GM12878 (cell line): ENCODE results near the gene BLNK. TPM values are rescaled to one million over a fixed set of nuclear protein-coding genes. Genes with fewer than 3 reads are reported as not detected.

Experiments used
- ASH2L ChIP-seq: fragments of 300-600, 200-600 bp; sonication (generic); IDR thresholded peaks from 2 replicates; pipeline ENCODE4 v1.6.1; 2017; ENCODE audit warnings: low read depth, mild to moderate bottlenecking, borderline replicate concordance
- ATF7 ChIP-seq: fragments of 450-650 bp; IDR thresholded peaks from 2 replicates; pipeline ENCODE4 v1.6.1; 2016; ENCODE audit warnings: low read depth, mild to moderate bottlenecking
- BHLHE40 ChIP-seq, 2 experiments: fragments of 450-650 bp in 1 of 2; IDR thresholded peaks; 2 replicates each; pipeline ENCODE4 v1.6.1; 2011 to 2017; ENCODE audit warnings: low read depth in 2 of 2, borderline replicate concordance in 1 of 2, improper control_type of control experiment in 1 of 2, low read length in 1 of 2, mild to moderate bottlenecking in 1 of 2
- FOXM1 ChIP-seq: IDR thresholded peaks from 2 replicates; pipeline ENCODE4 v1.6.1; 2012; ENCODE audit warnings: low read depth, mild to moderate bottlenecking, inconsistent platforms, low read length, moderate library complexity
- KAT2A ChIP-seq: conservative IDR thresholded peaks from 2 replicates; pipeline ENCODE4 v1.6.1; 2011; ENCODE audit warnings: low read depth, low read length; ENCODE audit not compliant: control insufficient read depth
- NFIC ChIP-seq: IDR thresholded peaks from 2 replicates; pipeline ENCODE4 v1.6.1; 2012; ENCODE audit warnings: low read depth, mild to moderate bottlenecking, inconsistent platforms, low read length, moderate library complexity
- RAD21 ChIP-seq: IDR thresholded peaks from 2 replicates; pipeline ENCODE4 v1.6.1; 2011; ENCODE audit warnings: mild to moderate bottlenecking, low read depth, low read length, moderate library complexity; ENCODE audit not compliant: insufficient read depth
- RB1 ChIP-seq: fragments of 450-650 bp; formaldehyde crosslinking; IDR thresholded peaks from 2 replicates; pipeline ENCODE4 v1.6.1; 2017; ENCODE audit warnings: mild to moderate bottlenecking, borderline replicate concordance
- RFX5 ChIP-seq: IDR thresholded peaks from 2 replicates; pipeline ENCODE4 v1.6.1; 2011; ENCODE audit warnings: low read depth, low read length, improper control_type of control experiment
- SUZ12 ChIP-seq: fragments of 200-600 bp; sonication (generic); IDR thresholded peaks from one replicate; pipeline ENCODE4 v1.6.1; 2018; ENCODE audit warnings: antibody characterized with exemption, mild to moderate bottlenecking; ENCODE audit not compliant: unreplicated experiment
- TCF7 ChIP-seq: IDR thresholded peaks from 2 replicates; pipeline ENCODE4 v1.6.1; 2014; ENCODE audit warnings: antibody characterized with exemption, borderline replicate concordance
- polyA plus RNA-seq, 11 experiments: library from polyadenylated mRNA; depleted of rRNA in 4 of 11; unstranded in 6 of 11; stranded (reverse) in 5 of 11; fragments of >200 nt; fragmentation: Nextera tagmentation in 4 of 11; fragmentation: Illumina TruSeq in 1 of 11; extraction: Ambion mirVana in 4 of 11; extraction: Trizol in 1 of 11; gene quantifications; 1 replicate in 1 of 11; 2 replicates in 10 of 11; pipeline versions ENCODE4 v1.2.1 to v1.2.3, GENCODE V29; 2011 to 2016; ENCODE audit warnings: inconsistent platforms in 2 of 11, missing spikeins in 2 of 11, low read depth in 1 of 11
- total RNA-seq, 4 experiments: library from RNA; depleted of rRNA in 3 of 4; stranded (reverse); fragments of >200 nt in 3 of 4; fragmentation: Illumina TruSeq in 1 of 4; extraction: Trizol in 1 of 4; gene quantifications; 2 replicates each; pipeline versions ENCODE4 v1.2.1 to v1.2.3, GENCODE V29; 2013 to 2021
- TF ChIP-seq, protein P1 (sequence below): fragments of 450-650 bp; IDR thresholded peaks from 2 replicates; pipeline ENCODE4 v1.6.1; 2016; ENCODE audit warnings: mild to moderate bottlenecking
- TF ChIP-seq, protein P2 (sequence below): fragments of 450-650 bp; formaldehyde crosslinking; IDR thresholded peaks from 2 replicates; pipeline ENCODE4 v1.4.0; 2020; ENCODE audit warnings: mild to moderate bottlenecking, moderate library complexity
- TF ChIP-seq, protein P3 (sequence below): fragments of 450-650 bp; IDR thresholded peaks from 2 replicates; pipeline ENCODE4 v1.6.1; 2018; ENCODE audit warnings: mild to moderate bottlenecking, low read depth, moderate library complexity; ENCODE audit not compliant: partially characterized antibody
- TF ChIP-seq, protein P4 (sequence below): fragments of 450-650 bp; IDR thresholded peaks from 2 replicates; pipeline ENCODE4 v1.6.1; 2016; ENCODE audit warnings: mild to moderate bottlenecking

BLNK gene
- total and polyA plus RNA-seq, 10 of the 15 experiments (the other 5 are each of a cell fraction or from before 2014, with no cell fraction given), result 79.5 to 201 (median 139) TPM

DNA sequence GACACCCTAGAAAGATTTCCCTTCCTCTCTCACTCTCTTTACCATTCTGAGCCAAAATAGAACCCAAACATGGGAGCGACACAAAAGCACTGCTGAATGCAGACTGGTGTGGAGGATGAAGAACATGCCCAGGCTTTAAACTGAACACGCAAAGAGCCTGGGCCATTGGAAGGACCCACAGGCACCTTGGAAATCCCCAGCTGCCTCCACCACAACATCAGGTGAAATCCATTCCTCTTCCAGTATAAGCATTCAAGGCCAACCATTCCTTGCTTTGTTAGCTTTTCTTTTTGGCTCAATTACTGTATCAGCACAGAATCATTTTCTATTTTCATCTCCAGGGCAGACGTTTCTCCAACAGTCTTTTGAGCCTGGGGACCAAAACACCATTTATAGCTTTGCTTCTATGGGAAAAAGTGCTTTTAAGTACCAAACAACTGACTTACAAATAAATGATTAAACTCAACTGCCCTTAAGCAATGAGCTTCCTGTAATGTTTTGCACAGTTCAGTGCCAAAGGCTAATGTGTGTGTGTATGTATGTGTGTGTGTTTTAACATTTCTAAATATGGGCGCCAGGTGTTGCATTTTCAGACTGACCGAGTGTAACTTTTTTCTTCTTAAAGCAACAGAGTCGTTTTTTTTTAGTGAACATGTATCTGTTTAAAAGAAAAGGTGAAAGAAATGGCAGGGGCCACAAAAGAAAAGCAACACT lies 16.2 kb upstream of the BLNK start (continued):
- TF ChIP-seq, protein P1, sequence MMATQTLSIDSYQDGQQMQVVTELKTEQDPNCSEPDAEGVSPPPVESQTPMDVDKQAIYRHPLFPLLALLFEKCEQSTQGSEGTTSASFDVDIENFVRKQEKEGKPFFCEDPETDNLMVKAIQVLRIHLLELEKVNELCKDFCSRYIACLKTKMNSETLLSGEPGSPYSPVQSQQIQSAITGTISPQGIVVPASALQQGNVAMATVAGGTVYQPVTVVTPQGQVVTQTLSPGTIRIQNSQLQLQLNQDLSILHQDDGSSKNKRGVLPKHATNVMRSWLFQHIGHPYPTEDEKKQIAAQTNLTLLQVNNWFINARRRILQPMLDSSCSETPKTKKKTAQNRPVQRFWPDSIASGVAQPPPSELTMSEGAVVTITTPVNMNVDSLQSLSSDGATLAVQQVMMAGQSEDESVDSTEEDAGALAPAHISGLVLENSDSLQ, result no peak
- TF ChIP-seq ASH2L, result no peak; the same call in 1 of the 2 replicates
- peak; percentile 50 to 74; a peak in 3 of 4 replicates for TF ChIP-seq BHLHE40 (IDR thresholded peaks at IDR 0.05; ENCODE audit: borderline replicate concordance in 1 of 2, low read depth in 2 of 2, low read length in 1 of 2)
- TF ChIP-seq ATF7, result peak; percentile 78
- TF ChIP-seq, protein P2, sequence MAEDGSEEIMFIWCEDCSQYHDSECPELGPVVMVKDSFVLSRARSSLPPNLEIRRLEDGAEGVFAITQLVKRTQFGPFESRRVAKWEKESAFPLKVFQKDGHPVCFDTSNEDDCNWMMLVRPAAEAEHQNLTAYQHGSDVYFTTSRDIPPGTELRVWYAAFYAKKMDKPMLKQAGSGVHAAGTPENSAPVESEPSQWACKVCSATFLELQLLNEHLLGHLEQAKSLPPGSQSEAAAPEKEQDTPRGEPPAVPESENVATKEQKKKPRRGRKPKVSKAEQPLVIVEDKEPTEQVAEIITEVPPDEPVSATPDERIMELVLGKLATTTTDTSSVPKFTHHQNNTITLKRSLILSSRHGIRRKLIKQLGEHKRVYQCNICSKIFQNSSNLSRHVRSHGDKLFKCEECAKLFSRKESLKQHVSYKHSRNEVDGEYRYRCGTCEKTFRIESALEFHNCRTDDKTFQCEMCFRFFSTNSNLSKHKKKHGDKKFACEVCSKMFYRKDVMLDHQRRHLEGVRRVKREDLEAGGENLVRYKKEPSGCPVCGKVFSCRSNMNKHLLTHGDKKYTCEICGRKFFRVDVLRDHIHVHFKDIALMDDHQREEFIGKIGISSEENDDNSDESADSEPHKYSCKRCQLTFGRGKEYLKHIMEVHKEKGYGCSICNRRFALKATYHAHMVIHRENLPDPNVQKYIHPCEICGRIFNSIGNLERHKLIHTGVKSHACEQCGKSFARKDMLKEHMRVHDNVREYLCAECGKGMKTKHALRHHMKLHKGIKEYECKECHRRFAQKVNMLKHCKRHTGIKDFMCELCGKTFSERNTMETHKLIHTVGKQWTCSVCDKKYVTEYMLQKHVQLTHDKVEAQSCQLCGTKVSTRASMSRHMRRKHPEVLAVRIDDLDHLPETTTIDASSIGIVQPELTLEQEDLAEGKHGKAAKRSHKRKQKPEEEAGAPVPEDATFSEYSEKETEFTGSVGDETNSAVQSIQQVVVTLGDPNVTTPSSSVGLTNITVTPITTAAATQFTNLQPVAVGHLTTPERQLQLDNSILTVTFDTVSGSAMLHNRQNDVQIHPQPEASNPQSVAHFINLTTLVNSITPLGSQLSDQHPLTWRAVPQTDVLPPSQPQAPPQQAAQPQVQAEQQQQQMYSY, result no peak
- TF ChIP-seq KAT2A, result no peak
- TF ChIP-seq, protein P3, sequence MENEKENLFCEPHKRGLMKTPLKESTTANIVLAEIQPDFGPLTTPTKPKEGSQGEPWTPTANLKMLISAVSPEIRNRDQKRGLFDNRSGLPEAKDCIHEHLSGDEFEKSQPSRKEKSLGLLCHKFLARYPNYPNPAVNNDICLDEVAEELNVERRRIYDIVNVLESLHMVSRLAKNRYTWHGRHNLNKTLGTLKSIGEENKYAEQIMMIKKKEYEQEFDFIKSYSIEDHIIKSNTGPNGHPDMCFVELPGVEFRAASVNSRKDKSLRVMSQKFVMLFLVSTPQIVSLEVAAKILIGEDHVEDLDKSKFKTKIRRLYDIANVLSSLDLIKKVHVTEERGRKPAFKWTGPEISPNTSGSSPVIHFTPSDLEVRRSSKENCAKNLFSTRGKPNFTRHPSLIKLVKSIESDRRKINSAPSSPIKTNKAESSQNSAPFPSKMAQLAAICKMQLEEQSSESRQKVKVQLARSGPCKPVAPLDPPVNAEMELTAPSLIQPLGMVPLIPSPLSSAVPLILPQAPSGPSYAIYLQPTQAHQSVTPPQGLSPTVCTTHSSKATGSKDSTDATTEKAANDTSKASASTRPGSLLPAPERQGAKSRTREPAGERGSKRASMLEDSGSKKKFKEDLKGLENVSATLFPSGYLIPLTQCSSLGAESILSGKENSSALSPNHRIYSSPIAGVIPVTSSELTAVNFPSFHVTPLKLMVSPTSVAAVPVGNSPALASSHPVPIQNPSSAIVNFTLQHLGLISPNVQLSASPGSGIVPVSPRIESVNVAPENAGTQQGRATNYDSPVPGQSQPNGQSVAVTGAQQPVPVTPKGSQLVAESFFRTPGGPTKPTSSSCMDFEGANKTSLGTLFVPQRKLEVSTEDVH, result no peak
- no peak for TF ChIP-seq SUZ12
- peak; percentile 51; the same call in 1 of the 2 replicates for TF ChIP-seq NFIC
- 0 out of 2 replicates have a peak, but pooled peaks have one; percentile 29 for TF ChIP-seq RAD21
- TF ChIP-seq FOXM1, result peak; percentile 70; the same call in 1 of the 2 replicates
- 0 out of 2 replicates have a peak, but pooled peaks have one; percentile 10 for TF ChIP-seq RFX5
- TF ChIP-seq, protein P4, sequence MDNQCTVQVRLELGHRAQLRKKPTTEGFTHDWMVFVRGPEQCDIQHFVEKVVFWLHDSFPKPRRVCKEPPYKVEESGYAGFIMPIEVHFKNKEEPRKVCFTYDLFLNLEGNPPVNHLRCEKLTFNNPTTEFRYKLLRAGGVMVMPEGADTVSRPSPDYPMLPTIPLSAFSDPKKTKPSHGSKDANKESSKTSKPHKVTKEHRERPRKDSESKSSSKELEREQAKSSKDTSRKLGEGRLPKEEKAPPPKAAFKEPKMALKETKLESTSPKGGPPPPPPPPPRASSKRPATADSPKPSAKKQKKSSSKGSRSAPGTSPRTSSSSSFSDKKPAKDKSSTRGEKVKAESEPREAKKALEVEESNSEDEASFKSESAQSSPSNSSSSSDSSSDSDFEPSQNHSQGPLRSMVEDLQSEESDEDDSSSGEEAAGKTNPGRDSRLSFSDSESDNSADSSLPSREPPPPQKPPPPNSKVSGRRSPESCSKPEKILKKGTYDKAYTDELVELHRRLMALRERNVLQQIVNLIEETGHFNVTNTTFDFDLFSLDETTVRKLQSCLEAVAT, result no peak
- no peak for TF ChIP-seq RB1
- TF ChIP-seq TCF7, result no peak; the same call in 1 of the 2 replicates
